NCI-H1092 (cell line): ENCODE results near the gene PAK3.
A peak's percentile ranks its signal among the peaks of the same experiment; 100 is the strongest.

Experiments
- DNase-seq: peaks from one replicate; lab custom pipeline; 2025; lab: John Stamatoyannopoulos, UW

Gene PAK3

GRCh38 chrX:111262086-111262485 lies 166.1 kb downstream of the PAK3 start:
- no peak for DNase-seq

- DNase-seq = no peak
These were observed 168.4 kb downstream of the PAK3 start for GRCh38 chrX:111264385-111264784.

- DNase-seq = peak; percentile 18
These were observed 169.5 kb downstream of the PAK3 start for GRCh38 chrX:111265486-111265885.

- no peak for DNase-seq
These were observed 172.5 kb downstream of the PAK3 start for GRCh38 chrX:111268506-111268905.

DNA sequence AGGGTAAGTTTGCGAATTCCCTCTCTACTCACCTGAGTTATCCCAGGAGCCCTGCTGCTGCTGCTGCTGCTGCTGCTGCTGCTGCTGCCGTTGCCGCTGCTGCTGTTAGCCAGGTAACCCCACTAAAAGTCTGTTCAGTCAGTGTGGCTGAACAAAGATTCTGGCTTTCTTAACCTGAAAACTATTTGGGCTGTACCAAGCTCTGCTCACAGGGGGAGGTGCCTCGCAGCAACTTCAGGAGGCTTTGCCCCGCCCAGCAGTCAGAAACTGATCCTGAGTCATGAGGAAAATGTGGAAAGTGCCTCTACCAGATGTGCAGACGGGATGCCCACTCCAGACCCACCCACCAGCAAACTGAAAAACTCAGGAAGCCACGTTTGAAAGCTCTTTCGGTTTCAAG lies 174.3 kb downstream of the PAK3 start, which contains the start of gene CAPN6:
Gene CAPN6 (minus strand): TSS at position 145 of the 400 bp plus-strand sequence. CDS start 6,547 bp downstream, outside the sequence.
- no peak for DNase-seq
